ENCODE results near the gene PNPLA8.

DNA sequence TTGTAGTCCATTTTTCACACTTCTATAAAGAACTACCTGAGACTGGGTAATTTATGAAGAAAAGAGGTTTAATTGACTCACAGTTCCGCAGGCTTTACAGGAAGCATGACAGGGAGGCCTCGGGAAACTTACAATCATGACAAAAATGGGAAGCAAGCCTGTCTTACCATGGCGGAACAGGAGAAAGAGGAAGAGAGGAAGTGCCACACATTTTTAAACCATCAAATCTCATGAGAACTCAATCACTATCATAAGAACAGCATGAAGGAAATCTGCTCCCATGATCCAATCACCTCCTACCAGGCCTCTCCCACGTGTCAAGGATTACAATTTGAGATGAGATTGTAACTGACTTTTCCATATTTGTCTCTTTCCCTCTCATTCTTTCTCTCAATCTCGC is 9.3 kb upstream of the PNPLA8 start:
- TF ChIP-seq, protein P1, sequence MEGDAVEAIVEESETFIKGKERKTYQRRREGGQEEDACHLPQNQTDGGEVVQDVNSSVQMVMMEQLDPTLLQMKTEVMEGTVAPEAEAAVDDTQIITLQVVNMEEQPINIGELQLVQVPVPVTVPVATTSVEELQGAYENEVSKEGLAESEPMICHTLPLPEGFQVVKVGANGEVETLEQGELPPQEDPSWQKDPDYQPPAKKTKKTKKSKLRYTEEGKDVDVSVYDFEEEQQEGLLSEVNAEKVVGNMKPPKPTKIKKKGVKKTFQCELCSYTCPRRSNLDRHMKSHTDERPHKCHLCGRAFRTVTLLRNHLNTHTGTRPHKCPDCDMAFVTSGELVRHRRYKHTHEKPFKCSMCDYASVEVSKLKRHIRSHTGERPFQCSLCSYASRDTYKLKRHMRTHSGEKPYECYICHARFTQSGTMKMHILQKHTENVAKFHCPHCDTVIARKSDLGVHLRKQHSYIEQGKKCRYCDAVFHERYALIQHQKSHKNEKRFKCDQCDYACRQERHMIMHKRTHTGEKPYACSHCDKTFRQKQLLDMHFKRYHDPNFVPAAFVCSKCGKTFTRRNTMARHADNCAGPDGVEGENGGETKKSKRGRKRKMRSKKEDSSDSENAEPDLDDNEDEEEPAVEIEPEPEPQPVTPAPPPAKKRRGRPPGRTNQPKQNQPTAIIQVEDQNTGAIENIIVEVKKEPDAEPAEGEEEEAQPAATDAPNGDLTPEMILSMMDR (conservative IDR thresholded peaks at IDR 0.05; ENCODE audit: low read depth, low read length), result no peak
- TF ChIP-seq, protein P2, sequence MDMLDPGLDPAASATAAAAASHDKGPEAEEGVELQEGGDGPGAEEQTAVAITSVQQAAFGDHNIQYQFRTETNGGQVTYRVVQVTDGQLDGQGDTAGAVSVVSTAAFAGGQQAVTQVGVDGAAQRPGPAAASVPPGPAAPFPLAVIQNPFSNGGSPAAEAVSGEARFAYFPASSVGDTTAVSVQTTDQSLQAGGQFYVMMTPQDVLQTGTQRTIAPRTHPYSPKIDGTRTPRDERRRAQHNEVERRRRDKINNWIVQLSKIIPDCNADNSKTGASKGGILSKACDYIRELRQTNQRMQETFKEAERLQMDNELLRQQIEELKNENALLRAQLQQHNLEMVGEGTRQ (IDR thresholded peaks at IDR 0.05; ENCODE audit: low read depth, low read length), result no peak
- no peak for TF ChIP-seq POLR2A (IDR thresholded peaks at IDR 0.05; ENCODE audit: low read depth, low read length)
- no peak for TF ChIP-seq SMC3 (IDR thresholded peaks at IDR 0.05; ENCODE audit: low read depth, low read length)
- TF ChIP-seq CHD1 (IDR thresholded peaks at IDR 0.05; ENCODE audit: low read depth, low read length), result no peak
- TF ChIP-seq CEBPB (IDR thresholded peaks at IDR 0.05; ENCODE audit: low read depth, low read length), result no peak
- TF ChIP-seq, protein P3, sequence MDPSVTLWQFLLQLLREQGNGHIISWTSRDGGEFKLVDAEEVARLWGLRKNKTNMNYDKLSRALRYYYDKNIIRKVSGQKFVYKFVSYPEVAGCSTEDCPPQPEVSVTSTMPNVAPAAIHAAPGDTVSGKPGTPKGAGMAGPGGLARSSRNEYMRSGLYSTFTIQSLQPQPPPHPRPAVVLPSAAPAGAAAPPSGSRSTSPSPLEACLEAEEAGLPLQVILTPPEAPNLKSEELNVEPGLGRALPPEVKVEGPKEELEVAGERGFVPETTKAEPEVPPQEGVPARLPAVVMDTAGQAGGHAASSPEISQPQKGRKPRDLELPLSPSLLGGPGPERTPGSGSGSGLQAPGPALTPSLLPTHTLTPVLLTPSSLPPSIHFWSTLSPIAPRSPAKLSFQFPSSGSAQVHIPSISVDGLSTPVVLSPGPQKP (IDR thresholded peaks at IDR 0.05; ENCODE audit: borderline replicate concordance, low read depth, low read length), result no peak
- no peak for TF ChIP-seq RAD21 (IDR thresholded peaks at IDR 0.05; ENCODE audit: low read length)
- TF ChIP-seq RFX5 (IDR thresholded peaks at IDR 0.05; ENCODE audit: low read depth, low read length), result no peak

Measured in IMR-90 (cell line).